Testis (tissue), 3 donors: ENCODE measurements around the gene CCDC57. TPM values are rescaled to one million over a fixed set of nuclear protein-coding genes. Genes with fewer than 3 reads are reported as not detected.
A peak's percentile ranks its signal among the peaks of the same experiment; 100 is the strongest.

ENCODE experiments used
- DNase-seq: peaks from one replicate; pipeline ENCODE4 v3.0.0-alpha.2; 2019
- H3K27ac ChIP-seq, 2 donors: fragments of 200-600 bp; sonication (generic); one replicate each; pipeline ENCODE4 v1.5.1; 2019
- H3K27me3 ChIP-seq: fragments of 200-600 bp; sonication (generic); one replicate; pipeline ENCODE4 v1.5.1; 2019
- H3K36me3 ChIP-seq: fragments of 200-600 bp; sonication (generic); one replicate; pipeline ENCODE4 v1.5.1; 2017; ENCODE audit warnings: low read depth; ENCODE audit errors: missing control alignments
- H3K4me1 ChIP-seq: fragments of 200-600 bp; sonication (generic); one replicate; pipeline ENCODE4 v1.5.1; 2019
- H3K4me3 ChIP-seq, 2 donors: fragments of 200-600 bp; sonication (generic); one replicate each; pipeline ENCODE4 v1.5.1; 2017 to 2019
- H3K9me3 ChIP-seq: fragments of 200-600 bp; sonication (generic); one replicate; pipeline ENCODE4 v1.5.1; 2017
- POLR2A ChIP-seq: fragments of 450-650 bp; IDR thresholded peaks from one replicate; pipeline ENCODE4 v1.6.1; 2017; ENCODE audit warnings: antibody characterized with exemption, mild to moderate bottlenecking, moderate library complexity
- WGBS, 2 donors: methylation state at CpG; one replicate each; pipeline ENCODE4 v1.1.5; 2018; 5-methylcytosine and 5-hydroxymethylcytosine counted together
- intact Hi-C: fragments of 100-400 bp; cut with DNase I; formaldehyde crosslinking; loops from one replicate; pipeline ENCODE4 v1.15.1; 2023; ENCODE audit warnings: low total_unique reads
- polyA plus RNA-seq: library from polyadenylated mRNA; stranded (reverse); fragments of 350-450 nt; fragmentation: Illumina TruSeq; extraction: RNeasy Lipid Tissue Mini Kit (QIAGEN cat#74804); gene quantifications from one replicate; pipeline ENCODE4 v1.2.3, GENCODE V29; 2014; ENCODE audit warnings: low read depth, low replicate concordance; ENCODE audit not compliant: insufficient read depth
- total RNA-seq, 2 donors: library from RNA; depleted of rRNA; stranded (reverse); fragments of >200 nt; gene quantifications; one replicate each; pipeline ENCODE4 v1.2.3, GENCODE V29; 2016
- TF ChIP-seq, protein P1 (sequence below), 3 experiments: fragments of 450-650 bp in 2 of 3; fragments of 200-600 bp in 1 of 3; sonication (generic) in 1 of 3; IDR thresholded peaks; one replicate each; pipeline ENCODE4 v1.5.1; 2016 to 2019; ENCODE audit warnings: antibody characterized with exemption in 3 of 3, mild to moderate bottlenecking in 2 of 3, moderate library complexity in 1 of 3

CCDC57 gene
- total and polyA plus RNA-seq, 3 donors from 2014 or later, result 61.3 to 111 (median 71.8) TPM

DNA sequence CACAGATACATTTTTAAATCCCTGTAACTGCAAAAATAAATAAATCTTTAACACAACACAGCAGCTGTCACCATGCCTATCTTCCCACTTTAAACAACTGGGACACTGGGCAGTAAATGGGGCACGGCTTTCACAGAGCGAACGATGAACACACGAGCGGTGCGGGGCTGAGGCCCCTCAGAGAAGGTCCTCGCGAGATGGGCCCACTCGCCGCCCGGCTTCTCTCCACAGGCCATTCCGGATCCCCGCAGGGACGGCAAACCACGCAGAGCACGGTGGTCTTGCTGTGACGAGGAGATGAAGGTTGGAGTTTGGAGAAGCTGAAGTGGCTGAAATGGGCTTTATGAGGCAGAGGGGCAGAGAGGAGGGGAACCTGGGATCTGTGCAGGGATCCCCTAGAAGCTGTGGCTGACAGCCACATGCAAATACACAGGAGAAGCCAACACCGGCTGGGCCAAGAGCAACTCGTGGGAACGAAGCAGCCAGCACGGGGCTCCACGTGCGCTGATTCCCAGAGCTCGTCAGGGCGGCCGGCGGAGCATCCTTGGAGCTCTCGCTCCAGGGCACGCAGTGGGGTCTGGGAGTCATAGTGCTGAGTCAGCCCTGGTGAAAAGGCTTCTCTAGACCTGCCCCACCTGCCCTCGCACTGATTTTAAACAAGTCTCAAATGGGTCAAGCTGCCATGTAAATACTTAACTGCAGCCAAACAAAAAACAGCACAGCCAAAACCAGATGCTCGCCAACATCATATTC is 31.7 kb downstream of the CCDC57 start:
- Histone ChIP-seq H3K27me3 (no peaks in the 10 kb centered on the region), H3K27ac (no peak overlapping the region), H3K4me1 (peaks cover 10% of the 10 kb centered on the region), H3K4me3 (no peak overlapping the region), H3K9me3 (no peaks in the 10 kb centered on the region), H3K36me3 (no peaks in the 10 kb centered on the region)
- TF ChIP-seq, protein P1, sequence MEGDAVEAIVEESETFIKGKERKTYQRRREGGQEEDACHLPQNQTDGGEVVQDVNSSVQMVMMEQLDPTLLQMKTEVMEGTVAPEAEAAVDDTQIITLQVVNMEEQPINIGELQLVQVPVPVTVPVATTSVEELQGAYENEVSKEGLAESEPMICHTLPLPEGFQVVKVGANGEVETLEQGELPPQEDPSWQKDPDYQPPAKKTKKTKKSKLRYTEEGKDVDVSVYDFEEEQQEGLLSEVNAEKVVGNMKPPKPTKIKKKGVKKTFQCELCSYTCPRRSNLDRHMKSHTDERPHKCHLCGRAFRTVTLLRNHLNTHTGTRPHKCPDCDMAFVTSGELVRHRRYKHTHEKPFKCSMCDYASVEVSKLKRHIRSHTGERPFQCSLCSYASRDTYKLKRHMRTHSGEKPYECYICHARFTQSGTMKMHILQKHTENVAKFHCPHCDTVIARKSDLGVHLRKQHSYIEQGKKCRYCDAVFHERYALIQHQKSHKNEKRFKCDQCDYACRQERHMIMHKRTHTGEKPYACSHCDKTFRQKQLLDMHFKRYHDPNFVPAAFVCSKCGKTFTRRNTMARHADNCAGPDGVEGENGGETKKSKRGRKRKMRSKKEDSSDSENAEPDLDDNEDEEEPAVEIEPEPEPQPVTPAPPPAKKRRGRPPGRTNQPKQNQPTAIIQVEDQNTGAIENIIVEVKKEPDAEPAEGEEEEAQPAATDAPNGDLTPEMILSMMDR (IDR thresholded peaks at IDR 0.05), result no peak
- no peak for TF ChIP-seq POLR2A
- 81 to 86% methylated on average over 22 to 31 of the region's 31 CpGs for WGBS, 2 donors
- DNase-seq, result peak; percentile 67
- intact Hi-C loops, result no loop called here

DNA sequence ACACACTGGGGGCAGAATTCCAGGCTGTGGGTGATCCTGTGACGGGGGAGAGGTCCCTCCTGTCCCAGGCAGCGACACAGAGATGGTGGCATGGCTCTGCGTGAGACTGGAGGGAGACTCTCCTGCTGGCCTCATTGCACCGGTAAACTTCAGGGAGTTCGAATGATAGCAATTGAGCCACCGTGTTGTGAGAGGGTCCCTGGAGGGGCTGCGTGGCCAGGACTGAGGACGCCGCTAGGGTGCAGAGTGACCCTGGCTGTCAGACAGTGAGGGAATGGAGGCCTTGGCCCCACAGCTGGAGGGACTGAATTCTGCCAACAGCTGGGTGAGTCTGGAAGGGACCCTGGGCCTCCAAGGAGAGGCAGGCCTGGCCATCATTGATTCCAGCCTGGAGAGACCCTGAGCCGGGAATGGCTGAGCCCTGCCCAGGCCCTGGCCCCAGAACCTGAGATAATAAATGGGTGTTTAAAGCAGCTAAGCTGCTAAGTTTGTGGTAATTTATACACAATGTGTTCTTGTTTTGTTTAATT is 32.6 kb downstream of the CCDC57 start:
- Histone ChIP-seq H3K4me1 (peaks cover 10% of the 10 kb centered on the region), H3K9me3 (no peaks in the 10 kb centered on the region), H3K36me3 (no peaks in the 10 kb centered on the region), H3K27ac (no peak overlapping the region), H3K4me3 (no peak overlapping the region), H3K27me3 (no peaks in the 10 kb centered on the region)
- 61 to 72% methylated on average over 9 to 10 of the region's 10 CpGs for WGBS, 2 donors
- intact Hi-C loops, result no loop called here
- DNase-seq, result no peak
- TF ChIP-seq POLR2A, result no peak
- TF ChIP-seq, protein P1 (IDR thresholded peaks at IDR 0.05), result no peak

DNA sequence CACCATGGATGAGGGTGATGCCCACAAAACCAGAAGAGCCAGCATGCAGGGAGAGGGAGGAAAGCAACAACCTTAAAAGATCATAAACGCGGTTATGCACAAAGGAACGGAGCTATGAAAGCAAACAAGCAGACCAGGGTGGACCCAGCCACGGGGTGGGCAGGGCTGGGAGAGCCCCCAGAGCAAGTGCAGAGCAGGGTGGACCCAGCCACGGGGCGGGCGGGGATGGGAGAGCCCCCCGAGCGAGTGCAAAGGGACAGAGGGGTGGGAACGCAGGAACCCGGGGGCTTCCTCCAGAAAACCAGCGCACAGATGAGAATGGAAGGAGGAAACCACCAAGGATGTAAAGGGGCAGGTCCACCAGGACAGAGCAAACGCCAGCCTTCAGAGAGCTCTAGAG is 33.2 kb downstream of the CCDC57 start:
- TF ChIP-seq, protein P1 (IDR thresholded peaks at IDR 0.05), result no peak
- no peak for TF ChIP-seq POLR2A
- H3K4me1 ChIP-seq, result peaks cover 10% of the 10 kb centered on the region
- intact Hi-C loops, result no loop called here
- no peaks in the 10 kb centered on the region for H3K9me3 ChIP-seq
- 85% methylated on average over 12 to 13 of the region's 13 CpGs for WGBS, 2 donors
- H3K4me3 ChIP-seq, result no peak overlapping the region
- no peak overlapping the region for H3K27ac ChIP-seq
- H3K36me3 ChIP-seq, result peaks cover 3% of the 10 kb centered on the region
- no peaks in the 10 kb centered on the region for H3K27me3 ChIP-seq
- DNase-seq, result no peak

DNA sequence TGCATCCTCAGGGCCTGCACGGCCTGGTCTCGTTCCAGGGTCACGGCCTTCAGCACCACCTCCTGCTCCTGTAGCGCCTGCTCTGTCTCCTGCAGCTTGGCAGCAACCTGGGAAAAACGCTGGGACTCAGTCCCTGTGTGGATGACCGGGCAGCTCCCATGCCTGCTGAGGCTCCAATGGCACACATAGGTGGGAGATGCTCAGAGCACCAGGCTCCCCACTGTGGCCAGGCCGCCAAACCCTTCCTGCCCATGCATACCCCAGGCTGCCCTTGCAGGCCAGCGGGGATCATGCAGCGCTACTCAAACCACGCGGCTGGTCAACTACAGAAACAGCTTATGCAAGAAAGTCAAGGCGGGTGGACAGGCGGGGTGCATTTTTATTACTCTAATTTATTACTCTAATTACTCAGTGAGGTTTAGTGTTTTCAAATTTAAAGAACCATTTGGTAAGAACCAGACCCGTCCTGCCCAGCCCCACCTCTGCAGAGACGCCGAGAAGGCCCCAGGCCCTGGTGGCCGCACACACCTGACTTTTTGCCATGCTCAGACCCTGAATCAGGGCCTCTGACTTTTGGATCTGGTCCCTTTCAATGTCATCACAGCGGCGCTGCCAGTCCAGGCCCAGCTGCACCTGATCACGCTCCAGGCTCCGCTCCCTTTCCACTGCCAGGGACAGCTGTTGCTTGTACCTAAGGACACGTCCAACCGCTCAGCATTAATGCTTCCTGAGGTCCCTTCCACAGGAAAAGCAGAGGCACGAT is 34.0 kb downstream of the CCDC57 start:
- intact Hi-C loops, result no loop called here
- 82 to 88% methylated on average over 23 to 24 of the region's 24 CpGs for WGBS, 2 donors
- Histone ChIP-seq H3K27me3 (no peaks in the 10 kb centered on the region), H3K4me1 (peaks cover 10% of the 10 kb centered on the region), H3K4me3 (no peak overlapping the region), H3K36me3 (peaks cover 3% of the 10 kb centered on the region), H3K9me3 (no peaks in the 10 kb centered on the region), H3K27ac (no peak overlapping the region)
- no peak for DNase-seq
- TF ChIP-seq, protein P1 (IDR thresholded peaks at IDR 0.05), result no peak
- no peak for TF ChIP-seq POLR2A
